Raji (cell line): Measurements from ENCODE around the gene ZBTB7B.

Source experiments
- POLR2A ChIP-seq: IDR thresholded peaks from 2 replicates; pipeline ENCODE4 v1.6.1; 2011; ENCODE audit warnings: low read depth, low read length, control low read depth; ENCODE audit not compliant: insufficient read depth

ZBTB7B gene

GRCh38 chr1:154994591-154994990, 8.0 kb upstream of the ZBTB7B start:
- no peak for TF ChIP-seq POLR2A

GRCh38 chr1:154996966-154997701, 5.5 kb upstream of the ZBTB7B start:
- no peak for TF ChIP-seq POLR2A

- no peak for TF ChIP-seq POLR2A
Measured at GRCh38 chr1:154998201-154998780, 4.3 kb upstream of the ZBTB7B start.

- TF ChIP-seq POLR2A = peak; percentile 65
Measured at GRCh38 chr1:154998818-154999570, 3.6 kb upstream of the ZBTB7B start.

GRCh38 chr1:154999571-155000410, 2.8 kb upstream of the ZBTB7B start:
- TF ChIP-seq POLR2A = no peak

- no peak; the same call in 1 of the 2 replicates for TF ChIP-seq POLR2A
Measured at GRCh38 chr1:155000411-155000725, 2.2 kb upstream of the ZBTB7B start.

- TF ChIP-seq POLR2A = peak; percentile 56
Measured at GRCh38 chr1:155000726-155001424, 1.7 kb upstream of the ZBTB7B start.

GRCh38 chr1:155001425-155001674, 1.3 kb upstream of the ZBTB7B start:
- no peak for TF ChIP-seq POLR2A

- TF ChIP-seq POLR2A = peak; percentile 12; the same call in 1 of the 2 replicates
Measured at GRCh38 chr1:155001675-155002463, 733 bp upstream of the ZBTB7B start.

GRCh38 chr1:155003227-155003765, 694 bp downstream of the ZBTB7B start:
- TF ChIP-seq POLR2A = 0 out of 2 replicates have a peak, but pooled peaks have one; percentile 18

- TF ChIP-seq POLR2A = 0 out of 2 replicates have a peak, but pooled peaks have one; percentile 4
Measured at GRCh38 chr1:155003766-155004351, 1.3 kb downstream of the ZBTB7B start.

- TF ChIP-seq POLR2A = no peak
Measured at GRCh38 chr1:155004352-155005075, 1.9 kb downstream of the ZBTB7B start.
